Esophagus muscularis mucosa (tissue), 4 donors: ENCODE data around the gene TNS1. TPM values are rescaled to one million over a fixed set of nuclear protein-coding genes. Genes with fewer than 3 reads are reported as not detected.
A peak's percentile ranks its signal among the peaks of the same experiment; 100 is the strongest.

Source experiments
- DNase-seq: peaks from one replicate; pipeline ENCODE4 v3.0.0-alpha.2; 2017; ENCODE audit errors: extremely low spot score
- H3K27ac ChIP-seq, 4 donors: fragments of 200-600 bp; sonication (generic); replicated peaks in 1 of 4; 1 replicate in 3 of 4; 2 replicates in 1 of 4; pipeline ENCODE4 v1.5.1; 2016 to 2019; ENCODE audit warnings: mild to moderate bottlenecking in 1 of 4
- H3K27me3 ChIP-seq, 4 donors: fragments of 200-600 bp; sonication (generic); one replicate each; pipeline versions ENCODE4 v1.5.1 to v1.6.0; 2016 to 2019
- H3K36me3 ChIP-seq, 4 donors: fragments of 200-600 bp; sonication (generic); one replicate each; pipeline ENCODE4 v1.5.1; 2016 to 2019
- H3K4me1 ChIP-seq, 4 donors: fragments of 200-600 bp; sonication (generic); one replicate each; pipeline ENCODE4 v1.5.1; 2016 to 2019
- H3K4me3 ChIP-seq, 4 donors: fragments of 200-600 bp; sonication (generic); 1 replicate in 2 of 4; 2 replicates in 2 of 4; pipeline ENCODE4 v1.5.1; 2016 to 2019; ENCODE audit warnings: mild to moderate bottlenecking in 4 of 4, moderate library complexity in 1 of 4
- H3K9me3 ChIP-seq, 4 donors: fragments of 200-600 bp; sonication (generic); 1 replicate in 3 of 4; 2 replicates in 1 of 4; pipeline ENCODE4 v1.5.1; 2016 to 2019
- CTCF ChIP-seq, 3 experiments: fragments of 200-600 bp in 2 of 3; fragments of 450-650 bp in 1 of 3; sonication (generic) in 2 of 3; IDR thresholded peaks; one replicate each; pipeline ENCODE4 v1.5.1; 2017 to 2019; ENCODE audit warnings: antibody characterized with exemption in 3 of 3, mild to moderate bottlenecking in 2 of 3, moderate library complexity in 1 of 3
- EP300 ChIP-seq: sonication (generic); formaldehyde crosslinking; IDR thresholded peaks from one replicate; pipeline ENCODE4 v1.6.1; 2017; ENCODE audit warnings: antibody characterized with exemption
- POLR2A ChIP-seq: fragments of 450-650 bp; IDR thresholded peaks from one replicate; pipeline ENCODE4 v1.6.1; 2017; ENCODE audit warnings: antibody characterized with exemption, moderate library complexity, mild to moderate bottlenecking, low read depth
- POLR2AphosphoS5 ChIP-seq, 2 donors: sonication (generic); formaldehyde crosslinking; IDR thresholded peaks; one replicate each; pipeline ENCODE4 v1.6.1; 2017; ENCODE audit warnings: antibody characterized with exemption in 2 of 2
- WGBS: methylation state at CpG from one replicate; pipeline ENCODE4 v1.1.5; 2018; 5-methylcytosine and 5-hydroxymethylcytosine counted together
- intact Hi-C: fragments of 100-400 bp; cut with DNase I; formaldehyde crosslinking; loops from one replicate; pipeline ENCODE4 v1.15.1; 2023
- total RNA-seq, 4 donors: library from RNA; depleted of rRNA; stranded (reverse); fragments of >200 nt; gene quantifications; one replicate each; pipeline versions ENCODE4 v1.1.0 to v1.2.1, GENCODE V29; 2016

The TNS1 gene
- total RNA-seq, 4 donors from 2014 or later, result 1,001 to 2,170 (median 1,411) TPM

GRCh38 chr2:217906798-217907197, 96.0 kb downstream of the TNS1 start:
- intact Hi-C loops, result no loop called here
- peaks cover 99 to 100% (median 100%) of the 10 kb centered on the region in 4 donors for H3K4me1 ChIP-seq
- TF ChIP-seq POLR2A (no peak), POLR2AphosphoS5 (IDR thresholded peaks at IDR 0.05) (no peak), CTCF (IDR thresholded peaks at IDR 0.05) (no peak), EP300 (no peak)

GRCh38 chr2:217905896-217906295, 96.9 kb downstream of the TNS1 start:
- intact Hi-C loops, result no loop called here
- no peaks in the 10 kb centered on the region for H3K27me3 ChIP-seq
- H3K27ac ChIP-seq, result peak overlapping the region; percentile 89 to 98 (median 97)
- 47% methylated on average over 9 of the region's 9 CpGs for WGBS
- DNase-seq, result no peak
- H3K4me1 ChIP-seq, result peaks cover 99 to 100% (median 100%) of the 10 kb centered on the region in 4 donors
- TF ChIP-seq EP300 (no peak), CTCF (IDR thresholded peaks at IDR 0.05) (no peak), POLR2A (no peak), POLR2AphosphoS5 (IDR thresholded peaks at IDR 0.05) (peak in 1 of 2 donors; percentile 5)
- H3K36me3 ChIP-seq, result peaks cover 2 to 28% (median 21%) of the 10 kb centered on the region in 4 donors
- peak overlapping the region in 3 of 4 donors; percentile 12 to 35 (median 33) for H3K4me3 ChIP-seq
- no peaks in the 10 kb centered on the region for H3K9me3 ChIP-seq

More at GRCh38 chr2:217906798-217907197, 96.0 kb downstream of the TNS1 start:
- no peaks in the 10 kb centered on the region for H3K27me3 ChIP-seq
- WGBS, result 16% methylated on average over 5 of the region's 5 CpGs
- H3K9me3 ChIP-seq, result no peaks in the 10 kb centered on the region
- peak overlapping the region in 2 of 4 donors; percentile 1 to 33 for H3K4me3 ChIP-seq
- peak overlapping the region; percentile 89 to 98 (median 97) for H3K27ac ChIP-seq
- H3K36me3 ChIP-seq, result peaks cover 0 to 20% (median 13%) of the 10 kb centered on the region in 4 donors
- DNase-seq, result no peak

GRCh38 chr2:217905395-217905794, 97.4 kb downstream of the TNS1 start:
- Histone ChIP-seq H3K4me1 (peaks cover 99 to 100% (median 100%) of the 10 kb centered on the region in 4 donors), H3K9me3 (no peaks in the 10 kb centered on the region), H3K36me3 (peaks cover 7 to 33% (median 26%) of the 10 kb centered on the region in 4 donors), H3K27me3 (no peaks in the 10 kb centered on the region), H3K27ac (peak overlapping the region; percentile 89 to 98 (median 97)), H3K4me3 (peak overlapping the region; percentile 12 to 36 (median 34))
- 19% methylated on average over 9 of the region's 10 CpGs for WGBS
- TF ChIP-seq POLR2AphosphoS5 (IDR thresholded peaks at IDR 0.05) (peak; percentile 70 to 76), POLR2A (peak; percentile 22), CTCF (IDR thresholded peaks at IDR 0.05) (no peak)
- DNase-seq, result no peak
- intact Hi-C loops, result no loop called here

- H3K4me1 ChIP-seq, result peaks cover 99 to 100% (median 100%) of the 10 kb centered on the region in 4 donors
- 41% methylated on average over 4 of the region's 5 CpGs for WGBS
- no peak for DNase-seq
- no peaks in the 10 kb centered on the region for H3K9me3 ChIP-seq
- intact Hi-C loops, result no loop called here
- peak overlapping the region; percentile 6 to 36 (median 34) for H3K4me3 ChIP-seq
- no peaks in the 10 kb centered on the region for H3K27me3 ChIP-seq
- TF ChIP-seq POLR2A, result no peak
- no peak for TF ChIP-seq CTCF (IDR thresholded peaks at IDR 0.05)
- peak overlapping the region; percentile 89 to 98 (median 97) for H3K27ac ChIP-seq
- peaks cover 9 to 41% (median 33%) of the 10 kb centered on the region in 4 donors for H3K36me3 ChIP-seq
Measured at GRCh38 chr2:217904614-217904965, 98.2 kb downstream of the TNS1 start.
